Measurements from ENCODE around the gene CCP110. TPM values are rescaled to one million over a fixed set of nuclear protein-coding genes. Genes with fewer than 3 reads are reported as not detected.

CCP110 gene
- total and polyA plus RNA-seq, 2 experiments from 2014 or later = 10.7 to 20.9 TPM

GRCh38 chr16:19527161-19527560 lies 3.4 kb downstream of the CCP110 start:
- H3K4me1 Mint-ChIP-seq = peaks cover 18% of the 10 kb centered on the region
- Histone ChIP-seq H3K36me3 (ENCODE audit: insufficient read depth) (peaks cover 7% of the 10 kb centered on the region; the same call in 1 of the 2 replicates), H3K4me2 (no peak overlapping the region), H3F3A (replicated peaks; ENCODE audit: low read depth) (no peaks in the 10 kb centered on the region), H3K9me2 (ENCODE audit: insufficient read depth) (no peaks in the 10 kb centered on the region), H3K79me2 (replicated peaks; ENCODE audit: insufficient read depth) (peaks cover 24% of the 10 kb centered on the region), H3K27me3 (ENCODE audit: insufficient read depth) (no peaks in the 10 kb centered on the region), H4K20me1 (replicated peaks; ENCODE audit: insufficient read depth) (no peaks in the 10 kb centered on the region), H3K4me3 (no peak overlapping the region), H3K4me1 (ENCODE audit: insufficient read depth) (peaks cover 21% of the 10 kb centered on the region), H2AFZ (no peak overlapping the region), H3K27ac (ENCODE audit: low read depth) (no peak overlapping the region)
- ATAC-seq (no peak), DNase-seq (ENCODE audit: low spot score) (no peak)
- no peak overlapping the region for H3K4me3 Mint-ChIP-seq
- no peaks in the 10 kb centered on the region for H3K9me3 Mint-ChIP-seq
- TF ChIP-seq JUNB (IDR thresholded peaks at IDR 0.05; ENCODE audit: unreplicated experiment) (no peak), ZNF462 (CRISPR knock-in tag; IDR thresholded peaks at IDR 0.05) (no peak), CREB1 (CRISPR knock-in tag; IDR thresholded peaks at IDR 0.05; ENCODE audit: low read depth) (no peak), POLR2AphosphoS5 (IDR thresholded peaks at IDR 0.05; ENCODE audit: low read depth) (no peak), NANOG (IDR thresholded peaks at IDR 0.05; ENCODE audit: borderline replicate concordance) (no peak), ZNF331 (CRISPR knock-in tag; IDR thresholded peaks at IDR 0.05; ENCODE audit: low read depth) (no peak), ETS1 (IDR thresholded peaks at IDR 0.05) (no peak), CTCF (conservative IDR thresholded peaks at IDR 0.05; ENCODE audit: low read depth in 2 of 2) (no peak), REST (IDR thresholded peaks at IDR 0.05; ENCODE audit: unreplicated experiment) (no peak), EZH2phosphoT487 (IDR thresholded peaks at IDR 0.05; ENCODE audit: unreplicated experiment) (no peak), ZNF114 (CRISPR knock-in tag; IDR thresholded peaks at IDR 0.05) (no peak), STAT1 (IDR thresholded peaks at IDR 0.05; ENCODE audit: unreplicated experiment) (no peak)
- peaks cover 3% of the 10 kb centered on the region for H3K27me3 Mint-ChIP-seq (ENCODE audit: insufficient read depth, low read depth, poor library complexity)
- H3K36me3 Mint-ChIP-seq (ENCODE audit: low read depth) = peaks cover 16% of the 10 kb centered on the region; the same call in 2 of the 3 replicates
- H3K27ac Mint-ChIP-seq = no peak overlapping the region

Measured in GM23338 (cell line).